A549 (cell line): Measurements from ENCODE around the gene USP25.
"Not testable (repeated sequence)": the region's sequence is repeated elsewhere in the genome, so short reads cannot be mapped to it uniquely, and the experiment has no call there.

Source experiments
- CTCF ChIP-seq: fragments of >200 bp; sonication (Bioruptor Twin); formaldehyde crosslinking; IDR thresholded peaks from 3 replicates; pipeline ENCODE4 v1.5.1; 2016
- RARB ChIP-seq: fragments of 250-450 bp; sonication (Bioruptor Pico); IDR thresholded peaks from 2 replicates; pipeline ENCODE4 v1.8.0; 2021; ENCODE audit warnings: mild to moderate bottlenecking, moderate library complexity
- RCOR1 ChIP-seq: fragments of 150-350 bp; IDR thresholded peaks from 2 replicates; pipeline ENCODE4 v1.6.1; 2014; ENCODE audit warnings: antibody characterized with exemption, low read length, low read depth
- REST ChIP-seq: fragments of 200-600 bp; sonication (generic); IDR thresholded peaks from 2 replicates; pipeline ENCODE4 v1.6.1; 2016; ENCODE audit warnings: antibody characterized with exemption, mild to moderate bottlenecking, moderate library complexity

GRCh38 chr21:15738779-15739178, 9.0 kb downstream of the USP25 start:
- TF ChIP-seq REST; RARB (CRISPR knock-in tag); CTCF; RCOR1: not testable (repeated sequence)
